H1 (cell line): ENCODE data around the gene PRXL2A. TPM values are rescaled to one million over a fixed set of nuclear protein-coding genes. Genes with fewer than 3 reads are reported as not detected.

Source experiments
- CTCF ChIA-PET: fragments of 300-600 bp; sonication (Branson Sonifier 250); formaldehyde crosslinking; loops from one replicate; lab custom pipeline; 2021; ENCODE audit not compliant: partially characterized antibody; lab: Charles Lee
- POLR2A ChIA-PET: fragments of 300-600 bp; sonication (Branson Sonifier 250); formaldehyde crosslinking; loops from one replicate; lab custom pipeline; 2021; ENCODE audit warnings: inconsistent platforms; ENCODE audit not compliant: partially characterized antibody; lab: Charles Lee
- DNase-seq, 2 experiments: peaks; one replicate each; pipeline versions ENCODE4 v3.0.0 to v3.0.0-alpha.2; 2010 to 2022; ENCODE audit warnings: low spot score in 2 of 2, low read depth in 1 of 2, mixed read lengths in 1 of 2
- FAIRE-seq: peaks from 2 replicates; lab custom pipeline; 2011; peaks lifted over from hg19 to GRCh38; lab: Jason Lieb, UNC
- H2AFZ ChIP-seq: 2 replicates; pipeline ENCODE4 v1.8.1; 2012; ENCODE audit warnings: low read length, inconsistent platforms
- H2AK5ac ChIP-seq: 2 replicates; pipeline ENCODE4 v1.6.1; 2013; ENCODE audit warnings: low read depth, low read length
- H2BK120ac ChIP-seq: replicated peaks from 2 replicates; pipeline ENCODE3; 2013; ENCODE audit warnings: low read depth, low read length, inconsistent platforms
- H2BK12ac ChIP-seq: 2 replicates; pipeline ENCODE4 v1.6.1; 2013; ENCODE audit warnings: low read depth, low read length
- H2BK15ac ChIP-seq: 2 replicates; pipeline ENCODE4 v1.6.1; 2013; ENCODE audit warnings: low read length
- H2BK20ac ChIP-seq: 2 replicates; pipeline ENCODE4 v1.6.1; 2013; ENCODE audit warnings: low read length
- H2BK5ac ChIP-seq: 2 replicates; pipeline ENCODE4 v1.6.1; 2013; ENCODE audit warnings: low read depth, low read length
- H3K14ac ChIP-seq: 2 replicates; pipeline ENCODE4 v1.6.1; 2013; ENCODE audit warnings: inconsistent platforms; ENCODE audit not compliant: insufficient read length
- H3K18ac ChIP-seq: 2 replicates; pipeline ENCODE4 v1.6.1; 2013; ENCODE audit warnings: low read length; ENCODE audit errors: extremely low read depth
- H3K23ac ChIP-seq: 2 replicates; pipeline ENCODE4 v1.6.1; 2013; ENCODE audit warnings: inconsistent platforms; ENCODE audit not compliant: insufficient read length
- H3K23me2 ChIP-seq: 2 replicates; pipeline ENCODE4 v1.6.1; 2013; ENCODE audit warnings: low read depth, low read length
- H3K27ac ChIP-seq: 2 replicates; pipeline ENCODE4 v1.6.1; 2011; ENCODE audit warnings: low read depth, low read length, inconsistent platforms
- H3K27me3 ChIP-seq, 4 experiments: replicated peaks in 1 of 4; 1 replicate in 1 of 4; 2 replicates in 3 of 4; pipeline versions ENCODE4 v1.6.1 to v1.8.1; 2011 to 2013; ENCODE audit warnings: low read length in 3 of 4, mild to moderate bottlenecking in 3 of 4, inconsistent platforms in 2 of 4, mixed read lengths in 2 of 4, moderate library complexity in 1 of 4; ENCODE audit not compliant: control insufficient read depth in 3 of 4, insufficient read depth in 3 of 4; ENCODE audit errors: extremely low read depth in 1 of 4
- H3K36me3 ChIP-seq, 4 experiments: 2 replicates each; pipeline versions ENCODE4 v1.6.1 to v1.8.1; 2011 to 2013; ENCODE audit warnings: mild to moderate bottlenecking in 4 of 4, low read length in 3 of 4, moderate library complexity in 2 of 4, control low read depth in 1 of 4, inconsistent platforms in 1 of 4; ENCODE audit not compliant: insufficient read depth in 4 of 4, control insufficient read depth in 2 of 4
- H3K4ac ChIP-seq: replicated peaks from 2 replicates; pipeline ENCODE3; 2013; ENCODE audit warnings: low read length, low read depth, mixed read lengths, inconsistent platforms; ENCODE audit not compliant: insufficient read length
- H3K4me1 ChIP-seq, 4 experiments: replicated peaks in 1 of 4; 1 replicate in 1 of 4; 2 replicates in 3 of 4; pipeline versions ENCODE4 v1.6.1 to v1.8.1; 2011 to 2013; ENCODE audit warnings: low read length in 3 of 4, inconsistent platforms in 2 of 4, mixed read lengths in 1 of 4; ENCODE audit not compliant: insufficient read depth in 4 of 4, control insufficient read depth in 3 of 4
- H3K4me2 ChIP-seq, 2 experiments: 2 replicates each; pipeline versions ENCODE4 v1.6.1 to v1.8.1; 2011 to 2013; ENCODE audit warnings: low read depth in 2 of 2, low read length in 2 of 2, control low read depth in 1 of 2, inconsistent platforms in 1 of 2, mild to moderate bottlenecking in 1 of 2; ENCODE audit not compliant: insufficient read depth in 1 of 2
- H3K4me3 ChIP-seq, 4 experiments: fragments of 200-600, 300-600 bp in 1 of 4; sonication (generic), shearing (Covaris generic), sonication (Bioruptor Twin) in 1 of 4; 2 replicates each; pipeline versions ENCODE4 v1.5.1 to v1.8.1; 2011 to 2016; ENCODE audit warnings: low read length in 4 of 4, low read depth in 3 of 4, control low read depth in 2 of 4, inconsistent platforms in 2 of 4, mild to moderate bottlenecking in 2 of 4, mixed read lengths in 1 of 4, moderate library complexity in 1 of 4; ENCODE audit not compliant: insufficient read depth in 2 of 4; ENCODE audit errors: extremely low read depth in 1 of 4
- H3K56ac ChIP-seq: replicated peaks from 2 replicates; pipeline ENCODE3; 2013; ENCODE audit warnings: low read depth, mild to moderate bottlenecking, mixed read lengths, low read length, inconsistent platforms; ENCODE audit not compliant: insufficient read length
- H3K79me1 ChIP-seq: 2 replicates; pipeline ENCODE4 v1.6.1; 2013; ENCODE audit warnings: low read depth, low read length, control low read depth
- H3K79me2 ChIP-seq, 2 experiments: 2 replicates each; pipeline versions ENCODE4 v1.6.1 to v1.8.1; 2012 to 2013; ENCODE audit warnings: low read length in 2 of 2, mild to moderate bottlenecking in 2 of 2, inconsistent platforms in 1 of 2; ENCODE audit not compliant: insufficient read depth in 2 of 2, control insufficient read depth in 1 of 2
- H3K9ac ChIP-seq, 4 experiments: replicated peaks in 1 of 4; 1 replicate in 1 of 4; 2 replicates in 3 of 4; pipeline versions ENCODE4 v1.6.1 to v1.8.1; 2011 to 2013; ENCODE audit warnings: low read depth in 3 of 4, low read length in 3 of 4, control low read depth in 2 of 4, mild to moderate bottlenecking in 2 of 4, moderate library complexity in 2 of 4, inconsistent platforms in 1 of 4; ENCODE audit errors: extremely low read depth in 1 of 4
- H3K9me3 ChIP-seq, 2 experiments: 2 replicates each; pipeline versions ENCODE4 v1.6.1 to v1.8.1; 2012 to 2013; ENCODE audit warnings: mild to moderate bottlenecking in 2 of 2, moderate library complexity in 2 of 2, control low read depth in 1 of 2, inconsistent platforms in 1 of 2, low read depth in 1 of 2, low read length in 1 of 2, mixed read lengths in 1 of 2; ENCODE audit not compliant: insufficient read depth in 2 of 2
- H4K20me1 ChIP-seq, 2 experiments: replicated peaks in 1 of 2; 2 replicates each; pipeline versions ENCODE3 to v1.8.1; 2011 to 2013; ENCODE audit warnings: inconsistent platforms in 2 of 2, low read length in 2 of 2, mild to moderate bottlenecking in 1 of 2; ENCODE audit not compliant: insufficient read depth in 2 of 2, control insufficient read depth in 1 of 2
- H4K5ac ChIP-seq: 2 replicates; pipeline ENCODE4 v1.6.1; 2013; ENCODE audit warnings: low read length, low read depth, mixed read lengths, inconsistent platforms; ENCODE audit not compliant: insufficient read length
- H4K8ac ChIP-seq: 2 replicates; pipeline ENCODE4 v1.8.0; 2013; ENCODE audit warnings: mild to moderate bottlenecking, moderate library complexity, low read length, inconsistent platforms; ENCODE audit not compliant: insufficient read depth; ENCODE audit errors: extremely low read depth
- H4K91ac ChIP-seq: replicated peaks from 2 replicates; pipeline ENCODE3; 2013; ENCODE audit warnings: low read length, mixed read lengths, inconsistent platforms; ENCODE audit not compliant: insufficient read length
- HDAC6 ChIP-seq: IDR thresholded peaks from one replicate; pipeline ENCODE4 v1.7.1; 2012; ENCODE audit warnings: low read depth, mild to moderate bottlenecking, inconsistent platforms, low read length, moderate library complexity
- WGBS, 2 experiments: shearing (Covaris generic) in 1 of 2; methylation state at CpG; one replicate each; pipeline versions ENCODE4 v1.1.6 to v1.1.7; 2013 to 2015; ENCODE audit warnings: low lambda C conversion rate in 2 of 2, mixed read lengths in 2 of 2, inconsistent platforms in 1 of 2, low coverage in 1 of 2, missing lambda C conversion rate in 1 of 2; ENCODE audit not compliant: insufficient replicate concordance in 2 of 2, insufficient coverage in 1 of 2, insufficient read length in 1 of 2; ENCODE audit errors: extremely low coverage in 1 of 2, missing lambda C conversion rate in 1 of 2; 5-methylcytosine and 5-hydroxymethylcytosine counted together
- polyA plus RNA-seq, 7 experiments: library from polyadenylated mRNA; depleted of rRNA in 3 of 7; stranded (reverse) in 5 of 7; unstranded in 2 of 7; fragments of >200 nt in 5 of 7; fragments of 200-250 nt in 2 of 7; gene quantifications; 1 replicate in 5 of 7; 2 replicates in 1 of 7; 4 replicates in 1 of 7; pipeline versions ENCODE4 v1.2.1 to v1.2.3, GENCODE V29; 2011 to 2013; ENCODE audit warnings: missing spikeins in 2 of 7, mixed read lengths in 2 of 7
- total RNA-seq: library from RNA; stranded (reverse); fragmentation: NEBNext Ultra II Directional; extraction: Animal tissue kit (Norgen Biotek cat#: 25700); gene quantifications from 2 replicates; pipeline ENCODE4 v1.2.1, GENCODE V29; 2021
- TF ChIP-seq, protein P1 (sequence below), 3 experiments: IDR thresholded peaks; 1 replicate in 2 of 3; 2 replicates in 1 of 3; pipeline versions ENCODE4 v1.5.1 to v1.6.1; 2011; ENCODE audit warnings: low read length in 3 of 3, mild to moderate bottlenecking in 3 of 3, inconsistent platforms in 2 of 3, low read depth in 1 of 3, moderate library complexity in 1 of 3; ENCODE audit not compliant: insufficient read depth in 1 of 3; ENCODE audit errors: control extremely low read depth in 1 of 3

PRXL2A gene
- total and polyA plus RNA-seq, 2 of the 8 experiments (the other 6 are each of a cell fraction or from before 2014, with no cell fraction given), result 13.4 to 58.3 TPM

DNA sequence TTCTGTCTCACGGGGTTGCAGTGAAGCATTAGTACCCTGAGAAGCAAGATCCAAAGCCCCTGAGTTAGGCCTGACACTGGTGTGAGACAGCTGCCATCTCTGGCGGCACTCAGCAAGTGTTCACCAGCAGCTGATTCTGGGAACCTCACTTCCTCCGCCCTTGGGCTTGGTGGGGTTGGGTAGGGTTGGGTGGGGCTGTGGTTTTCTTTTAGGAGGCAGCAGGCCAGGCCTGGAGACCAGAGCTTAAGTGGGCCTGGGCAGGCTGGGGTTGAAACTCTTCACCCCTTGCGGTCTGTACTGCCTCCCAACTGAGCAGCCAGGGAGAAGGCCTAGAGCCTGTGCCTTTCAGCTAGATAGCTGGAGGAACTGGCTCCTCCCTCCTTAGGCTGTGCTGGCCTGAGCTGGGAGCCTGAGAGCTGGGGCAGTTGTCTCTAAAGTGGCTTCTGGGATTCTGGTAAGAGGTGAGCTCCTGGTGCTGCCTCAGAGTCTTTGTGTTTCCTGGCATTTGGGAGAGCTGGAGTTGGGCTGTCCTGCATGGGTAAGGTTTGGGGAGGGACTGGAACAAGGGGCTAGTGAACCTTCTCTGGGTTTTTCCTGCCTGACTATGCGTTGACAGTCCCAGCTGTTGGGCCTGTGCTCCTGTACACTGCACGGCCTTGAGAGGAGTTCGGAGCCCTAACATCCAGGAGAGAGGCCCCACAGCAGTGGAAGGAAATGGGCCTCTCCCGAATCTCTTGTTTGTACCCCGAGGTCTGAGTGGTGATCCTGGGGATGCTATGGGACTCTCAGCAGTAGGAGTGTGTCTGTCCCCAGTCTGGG is 50.9 kb downstream of the PRXL2A start:
- H2AFZ ChIP-seq, result no peak overlapping the region
- H3K18ac ChIP-seq, result peak overlapping the region; percentile 71
- POLR2A ChIA-PET, result interaction anchor here (1.3 to 2.1 kb wide), 3 partner anchors 10 to 45 kb away, joined by 3 to 5 read pairs (median 5); no protein-coding TSS in a partner anchor
- H3K4me1 ChIP-seq, result peaks cover 42 to 63% (median 55%) of the 10 kb centered on the region in 4 experiments
- no peak overlapping the region for H3K4ac ChIP-seq
- H2AK5ac ChIP-seq, result no peak overlapping the region
- DNase-seq (no peak), FAIRE-seq (no peak)
- CTCF ChIA-PET, result interaction anchor here (0.8 to 38.4 kb wide), 7 partner anchors 8 to 204 kb away, joined by 3 to 1263 read pairs (median 11); partner anchors contain the start of gene TSPAN14
- no peak overlapping the region for H2BK20ac ChIP-seq
- H2BK12ac ChIP-seq, result peak overlapping the region; percentile 17; the same call in 1 of the 2 replicates
- no peak overlapping the region; a peak in 1 of 7 replicates for H3K9ac ChIP-seq
- H4K5ac ChIP-seq, result no peak overlapping the region
- peaks cover 21 to 43% of the 10 kb centered on the region in 2 experiments for H4K20me1 ChIP-seq
- 78% methylated on average over 9 of the region's 9 CpGs; no CpG with 5 or more reads in 1 of the 2 experiments for WGBS, 2 experiments
- H4K91ac ChIP-seq, result peak overlapping the region; percentile 25
- H2BK120ac ChIP-seq, result no peak overlapping the region
- H2BK5ac ChIP-seq, result no peak overlapping the region
- no peak overlapping the region for H3K14ac ChIP-seq
- no peak overlapping the region for H3K4me3 ChIP-seq
- H3K36me3 ChIP-seq, result no peaks in the 10 kb centered on the region
- H3K79me2 ChIP-seq, result peaks cover 16 to 90% of the 10 kb centered on the region in 2 experiments
- peak overlapping the region; percentile 7 for H4K8ac ChIP-seq
- H3K27ac ChIP-seq, result no peak overlapping the region
- H3K9me3 ChIP-seq, result no peaks in the 10 kb centered on the region
- H2BK15ac ChIP-seq, result peak overlapping the region; percentile 92; the same call in 1 of the 2 replicates
- no peak overlapping the region for H3K56ac ChIP-seq
- peak overlapping the region; percentile 39 to 85; a peak in 2 of 4 replicates for H3K4me2 ChIP-seq
- no peaks in the 10 kb centered on the region; a peak in 1 of 7 replicates for H3K27me3 ChIP-seq
- H3K23ac ChIP-seq, result no peak overlapping the region
- H3K23me2 ChIP-seq, result peaks cover 7% of the 10 kb centered on the region; the same call in 1 of the 2 replicates
- TF ChIP-seq, protein P1, sequence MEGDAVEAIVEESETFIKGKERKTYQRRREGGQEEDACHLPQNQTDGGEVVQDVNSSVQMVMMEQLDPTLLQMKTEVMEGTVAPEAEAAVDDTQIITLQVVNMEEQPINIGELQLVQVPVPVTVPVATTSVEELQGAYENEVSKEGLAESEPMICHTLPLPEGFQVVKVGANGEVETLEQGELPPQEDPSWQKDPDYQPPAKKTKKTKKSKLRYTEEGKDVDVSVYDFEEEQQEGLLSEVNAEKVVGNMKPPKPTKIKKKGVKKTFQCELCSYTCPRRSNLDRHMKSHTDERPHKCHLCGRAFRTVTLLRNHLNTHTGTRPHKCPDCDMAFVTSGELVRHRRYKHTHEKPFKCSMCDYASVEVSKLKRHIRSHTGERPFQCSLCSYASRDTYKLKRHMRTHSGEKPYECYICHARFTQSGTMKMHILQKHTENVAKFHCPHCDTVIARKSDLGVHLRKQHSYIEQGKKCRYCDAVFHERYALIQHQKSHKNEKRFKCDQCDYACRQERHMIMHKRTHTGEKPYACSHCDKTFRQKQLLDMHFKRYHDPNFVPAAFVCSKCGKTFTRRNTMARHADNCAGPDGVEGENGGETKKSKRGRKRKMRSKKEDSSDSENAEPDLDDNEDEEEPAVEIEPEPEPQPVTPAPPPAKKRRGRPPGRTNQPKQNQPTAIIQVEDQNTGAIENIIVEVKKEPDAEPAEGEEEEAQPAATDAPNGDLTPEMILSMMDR (IDR thresholded peaks at IDR 0.05; ENCODE audit: control extremely low read depth in 1 of 3, insufficient read depth in 1 of 3, low read depth in 1 of 3, low read length in 3 of 3), result peak in 1 of 3 experiments; percentile 8; a peak in 1 of 4 replicates
- no peak for TF ChIP-seq HDAC6
- TF ChIP-seq, all 59 proteins: peak for 1
- H3K79me1 ChIP-seq, result peaks cover 24% of the 10 kb centered on the region
